Psoas muscle (tissue), 8 donors: ENCODE data around the gene DLGAP1. TPM values are rescaled to one million over a fixed set of nuclear protein-coding genes. Genes with fewer than 3 reads are reported as not detected.
"Not testable (repeated sequence)": the region's sequence is repeated elsewhere in the genome, so short reads cannot be mapped to it uniquely, and the experiment has no call there.

Experiments used
- ATAC-seq, 4 donors: fragments of 200-7000 bp; cut with Tn5 transposase; one replicate each; pipeline ENCODE4 v1.9.1; 2020; ENCODE audit warnings: moderate library complexity in 3 of 4, mild to moderate bottlenecking in 2 of 4
- DNase-seq, 2 donors: peaks; one replicate each; pipeline ENCODE4 v3.0.0-alpha.2; 2020
- H3K27ac ChIP-seq: fragments of 200-600 bp; one replicate; pipeline ENCODE4 v1.8.0; 2022
- H3K27me3 ChIP-seq, 3 donors: fragments of 200-600 bp in 1 of 3; one replicate each; pipeline versions ENCODE4 v1.6.1 to v1.8.0; 2013 to 2022; ENCODE audit warnings: low read length in 2 of 3, mild to moderate bottlenecking in 2 of 3, moderate library complexity in 1 of 3; ENCODE audit not compliant: insufficient read depth in 3 of 3
- H3K36me3 ChIP-seq, 2 donors: fragments of 200-600 bp in 1 of 2; one replicate each; pipeline versions ENCODE4 v1.6.1 to v1.8.0; 2013 to 2022; ENCODE audit warnings: low read depth in 1 of 2, mild to moderate bottlenecking in 1 of 2, moderate library complexity in 1 of 2; ENCODE audit not compliant: insufficient read depth in 1 of 2
- H3K4me1 ChIP-seq: fragments of 200-600 bp; one replicate; pipeline ENCODE4 v1.8.0; 2022
- H3K4me3 ChIP-seq: fragments of 200-600 bp; one replicate; pipeline ENCODE4 v1.8.0; 2022; ENCODE audit warnings: mild to moderate bottlenecking
- H3K9me3 ChIP-seq: fragments of 200-600 bp; one replicate; pipeline ENCODE4 v1.8.0; 2022
- WGBS, 3 donors: extraction: QIAGEN DNeasy Blood & Tissue Kit; methylation state at CpG; one replicate each; pipeline versions ENCODE4 v1.1.6 to v1.1.7; 2013; 5-methylcytosine and 5-hydroxymethylcytosine counted together
- intact Hi-C, 2 donors: fragments of 100-400 bp; cut with DNase I; formaldehyde crosslinking; loops; one replicate each; pipeline versions ENCODE4 v1.11.0 to v1.14.2; 2022
- polyA plus RNA-seq, 3 donors: library from polyadenylated mRNA; stranded (reverse); fragments of 200-250 nt; gene quantifications; one replicate each; pipeline ENCODE4 v1.2.3, GENCODE V29; 2013
- total RNA-seq, 4 donors: library from RNA; stranded (reverse); fragmentation: NEBNext Ultra II Directional in 2 of 4; extraction: Animal tissue kit (Norgen Biotek cat#: 25700) in 2 of 4; gene quantifications; one replicate each; pipeline versions ENCODE4 v1.2.1 to v1.2.4, GENCODE V29; 2021 to 2023
- TF ChIP-seq, protein P1 (sequence below): fragments of 200-600 bp; IDR thresholded peaks from one replicate; pipeline ENCODE4 v1.8.0; 2022; ENCODE audit warnings: antibody characterized with exemption
- donor health status: healthy with polysubstance abuse.
- donor health status: DM: no; HTN: no; CAD: no; lungs with moderate emphysema.
- donor health status: Bipolar disorder and iron deficiency.
- donor health status: healthy.
- donor health status: DM: yes; HTN: yes; CAD: no.
- donor health status: DM: no; HTN: no; CAD: no.
- donor health status: DM: no; HTN: no; CAD: no.
- donor health status: DM: yes; HTN: yes; CAD: no.

Gene DLGAP1
- total and polyA plus RNA-seq, 7 donors: 0.09 to 0.26 (median 0.16) TPM; not detected in 1

GRCh38 chr18:3585656-3586509 lies 869.2 kb downstream of the DLGAP1 start:
- intact Hi-C loops: loop anchor here (2.0 kb wide), 2 partner anchors 301 to 305 kb away; no protein-coding TSS in a partner anchor
- peak; percentile 80 to 86 for DNase-seq
- 46 to 51% (median 48%) methylated on average over 12 of the region's 12 CpGs for WGBS, 3 donors

DNA sequence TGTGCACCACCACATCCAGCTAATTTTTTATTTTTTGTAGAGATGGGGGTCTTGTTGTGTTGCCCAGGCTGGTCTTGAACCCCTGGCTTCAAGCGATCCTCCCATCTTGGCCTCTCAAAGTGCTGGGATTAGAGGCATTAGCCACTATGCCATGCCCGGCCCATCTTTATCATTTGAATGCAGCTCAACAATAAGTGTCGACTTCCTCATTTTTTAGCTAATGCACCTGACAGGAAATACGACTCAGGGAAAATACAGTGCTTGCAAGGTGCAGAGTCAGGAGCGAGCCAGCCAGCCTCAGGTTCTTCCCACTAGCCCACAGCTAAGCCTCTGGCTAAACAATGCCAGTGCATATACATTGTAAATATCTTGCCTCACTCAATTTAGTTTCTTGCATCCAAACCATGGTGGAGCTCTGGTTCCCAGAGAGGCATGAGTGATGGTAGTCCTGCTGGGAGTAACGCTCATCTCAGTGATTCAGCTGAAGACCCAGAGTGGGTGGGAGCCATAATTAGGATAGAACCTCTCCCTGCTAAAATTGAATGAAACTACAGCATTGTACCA lies 870.1 kb downstream of the DLGAP1 start:
- no peaks in the 10 kb centered on the region for H3K4me1 ChIP-seq
- H3K27me3 ChIP-seq: no peaks in the 10 kb centered on the region
- TF ChIP-seq, protein P1, sequence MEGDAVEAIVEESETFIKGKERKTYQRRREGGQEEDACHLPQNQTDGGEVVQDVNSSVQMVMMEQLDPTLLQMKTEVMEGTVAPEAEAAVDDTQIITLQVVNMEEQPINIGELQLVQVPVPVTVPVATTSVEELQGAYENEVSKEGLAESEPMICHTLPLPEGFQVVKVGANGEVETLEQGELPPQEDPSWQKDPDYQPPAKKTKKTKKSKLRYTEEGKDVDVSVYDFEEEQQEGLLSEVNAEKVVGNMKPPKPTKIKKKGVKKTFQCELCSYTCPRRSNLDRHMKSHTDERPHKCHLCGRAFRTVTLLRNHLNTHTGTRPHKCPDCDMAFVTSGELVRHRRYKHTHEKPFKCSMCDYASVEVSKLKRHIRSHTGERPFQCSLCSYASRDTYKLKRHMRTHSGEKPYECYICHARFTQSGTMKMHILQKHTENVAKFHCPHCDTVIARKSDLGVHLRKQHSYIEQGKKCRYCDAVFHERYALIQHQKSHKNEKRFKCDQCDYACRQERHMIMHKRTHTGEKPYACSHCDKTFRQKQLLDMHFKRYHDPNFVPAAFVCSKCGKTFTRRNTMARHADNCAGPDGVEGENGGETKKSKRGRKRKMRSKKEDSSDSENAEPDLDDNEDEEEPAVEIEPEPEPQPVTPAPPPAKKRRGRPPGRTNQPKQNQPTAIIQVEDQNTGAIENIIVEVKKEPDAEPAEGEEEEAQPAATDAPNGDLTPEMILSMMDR: no peak
- no peaks in the 10 kb centered on the region for H3K9me3 ChIP-seq
- ATAC-seq (no peak), DNase-seq (no peak)
- H3K36me3 ChIP-seq: no peaks in the 10 kb centered on the region
- H3K4me3 ChIP-seq: no peak overlapping the region
- 86 to 88% (median 86%) methylated on average over 6 of the region's 6 CpGs for WGBS, 3 donors
- H3K27ac ChIP-seq: no peak overlapping the region
- intact Hi-C loops: no loop called here

More at GRCh38 chr18:3585656-3586509, 869.2 kb downstream of the DLGAP1 start:
- Histone ChIP-seq H3K27ac (no peak overlapping the region), H3K27me3 (no peaks in the 10 kb centered on the region), H3K4me3 (no peak overlapping the region), H3K36me3 (no peaks in the 10 kb centered on the region), H3K9me3 (no peaks in the 10 kb centered on the region), H3K4me1 (no peaks in the 10 kb centered on the region)
- TF ChIP-seq, protein P1: peak; percentile 68
- ATAC-seq: peak; percentile 84 to 96 (median 94)

- Histone ChIP-seq H3K4me1 (no peaks in the 10 kb centered on the region), H3K36me3 (no peaks in the 10 kb centered on the region), H3K4me3 (no peak overlapping the region), H3K9me3 (no peaks in the 10 kb centered on the region), H3K27me3 (no peaks in the 10 kb centered on the region), H3K27ac (no peak overlapping the region)
- TF ChIP-seq, protein P1: no peak
- 91 to 97% (median 92%) methylated on average over 2 of the region's 2 CpGs for WGBS, 3 donors
- ATAC-seq: no peak
- intact Hi-C loops: no loop called here
- no peak for DNase-seq
These were observed 870.7 kb downstream of the DLGAP1 start for GRCh38 chr18:3584266-3584861.

DNA sequence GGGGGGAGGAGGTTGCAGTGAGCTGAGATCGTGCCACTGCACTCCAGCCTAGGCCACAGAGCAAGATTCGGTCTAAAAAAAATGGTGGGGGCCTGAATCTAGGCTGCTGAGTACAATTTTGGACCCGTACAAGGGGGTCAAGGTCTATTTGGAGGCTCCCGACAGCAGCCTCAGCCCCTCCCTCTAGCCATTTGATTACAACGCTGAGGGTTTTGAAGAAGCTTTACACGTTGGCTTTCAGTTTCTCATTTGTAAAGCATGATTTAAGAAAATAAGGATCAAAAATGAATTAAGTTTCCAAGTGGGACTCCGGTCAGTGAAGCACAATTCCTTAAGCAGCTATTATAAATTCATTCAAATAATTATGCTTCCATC lies 871.2 kb downstream of the DLGAP1 start:
- intact Hi-C loops: no loop called here
- Histone ChIP-seq H3K9me3 (no peaks in the 10 kb centered on the region), H3K36me3 (no peaks in the 10 kb centered on the region), H3K27ac (no peak overlapping the region), H3K27me3 (no peaks in the 10 kb centered on the region), H3K4me3 (no peak overlapping the region), H3K4me1 (no peaks in the 10 kb centered on the region)
- WGBS, 3 donors: 83 to 88% (median 87%) methylated on average over 7 of the region's 7 CpGs
- no peak for ATAC-seq
- DNase-seq: no peak
- TF ChIP-seq, protein P1: no peak

DNA sequence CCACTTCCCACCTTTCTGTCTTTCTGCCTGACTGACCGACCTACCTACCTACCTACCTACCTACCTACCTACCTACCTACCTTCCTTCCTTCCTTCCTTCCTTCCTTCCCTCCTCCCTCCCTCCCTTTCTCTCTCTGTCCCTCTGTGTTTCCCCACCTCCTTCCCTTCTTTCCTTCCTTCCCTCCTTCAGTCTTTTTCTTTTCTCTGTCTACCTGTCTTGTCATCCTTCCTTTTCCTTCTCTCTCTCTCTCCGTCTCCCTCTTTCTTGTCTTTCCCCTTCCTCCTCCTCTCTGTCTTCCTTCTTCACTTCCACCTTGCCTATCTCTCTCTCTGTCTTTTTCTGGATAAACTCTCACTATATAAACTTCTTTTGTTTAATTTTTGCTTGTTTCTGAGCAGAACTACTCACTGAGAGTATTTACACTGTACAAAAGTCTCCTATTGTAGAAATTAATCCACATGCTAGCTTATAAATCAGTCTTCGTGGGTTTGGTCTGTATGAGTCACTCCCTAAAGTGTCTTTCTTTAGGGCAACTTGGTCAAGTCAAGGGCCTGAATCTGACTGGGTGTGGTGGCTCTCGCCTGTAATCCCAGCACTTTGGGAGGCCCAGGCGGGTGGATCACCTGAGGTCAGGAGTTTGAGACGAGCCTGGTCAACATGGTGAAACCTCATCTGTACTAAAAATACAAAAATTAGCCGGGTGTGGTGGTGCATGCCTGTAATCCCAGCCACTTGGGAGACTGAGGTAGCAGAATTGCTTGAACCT lies 871.8 kb downstream of the DLGAP1 start:
- intact Hi-C loops, H3K4me1 ChIP-seq, H3K4me3 ChIP-seq, DNase-seq, H3K27me3 ChIP-seq, H3K27ac ChIP-seq, H3K36me3 ChIP-seq, ATAC-seq, H3K9me3 ChIP-seq: not testable (repeated sequence)
- WGBS, 3 donors: 77 to 90% (median 79%) methylated on average over 7 of the region's 7 CpGs
